ENCODE data around the gene HS6ST2. TPM values are rescaled to one million over a fixed set of nuclear protein-coding genes. Genes with fewer than 3 reads are reported as not detected.
A peak's percentile ranks its signal among the peaks of the same experiment; 100 is the strongest.

HS6ST2 gene
- total RNA-seq, 2 experiments from 2014 or later: not detected

DNA sequence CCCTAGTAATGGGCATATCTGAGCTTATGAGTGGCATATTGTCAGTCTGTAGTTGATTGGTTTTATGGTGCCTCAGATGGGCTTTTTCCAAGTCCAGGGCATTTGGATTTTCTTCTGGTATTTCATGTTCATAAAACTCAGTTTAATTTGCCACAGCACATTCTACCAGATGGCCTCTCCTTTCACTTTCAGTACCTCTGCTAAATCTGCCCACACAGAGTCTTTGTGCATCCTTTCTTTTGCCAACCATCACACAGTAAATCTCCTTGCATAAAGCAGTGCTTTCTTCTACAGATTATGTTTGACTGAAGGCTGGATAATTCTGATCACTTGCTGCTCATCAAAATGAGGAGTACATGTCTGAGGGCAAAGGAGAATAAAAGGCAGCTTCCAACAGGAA lies 98.2 kb downstream of the HS6ST2 start:
- ATAC-seq: no peak
- Mint-ChIP-seq H3K36me3 (ENCODE audit: low read depth) (peaks cover 14% of the 10 kb centered on the region), H3K27ac (no peak overlapping the region), H3K4me1 (ENCODE audit: low read depth) (peaks cover 33% of the 10 kb centered on the region), H3K27me3 (ENCODE audit: low read depth) (peaks cover 5% of the 10 kb centered on the region), H3K9me3 (ENCODE audit: insufficient read depth) (peaks cover 6% of the 10 kb centered on the region), H3K4me3 (no peak overlapping the region)
- DNase-seq: no peak
- ChIA-PET POLR2A (no interaction called here), CTCF (no interaction called here)

DNA sequence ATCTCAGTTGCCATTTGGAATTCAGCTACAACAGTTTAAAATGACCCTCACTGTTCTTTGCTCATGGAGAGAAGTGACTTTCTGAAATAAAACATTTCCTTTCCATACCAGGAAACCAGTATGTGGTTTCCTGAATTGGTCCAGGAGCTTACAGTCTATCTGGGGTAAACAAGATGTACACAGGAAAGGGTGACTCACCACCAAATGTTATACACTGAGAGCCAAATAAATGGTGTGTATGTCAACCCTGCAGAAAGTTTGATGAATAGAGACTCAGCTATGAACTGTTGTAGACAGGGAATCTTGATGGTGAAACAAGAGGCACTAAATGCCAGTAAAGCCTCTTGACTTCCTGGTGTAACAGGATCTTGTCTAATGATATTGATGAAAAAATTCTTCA lies 100.4 kb downstream of the HS6ST2 start:
- Mint-ChIP-seq H3K27me3 (ENCODE audit: low read depth) (no peaks in the 10 kb centered on the region), H3K27ac (peak overlapping the region; percentile 22), H3K9me3 (ENCODE audit: insufficient read depth) (peaks cover 6% of the 10 kb centered on the region), H3K4me3 (no peak overlapping the region), H3K36me3 (ENCODE audit: low read depth) (peaks cover 14% of the 10 kb centered on the region), H3K4me1 (ENCODE audit: low read depth) (peaks cover 33% of the 10 kb centered on the region)
- POLR2A ChIA-PET: no interaction called here
- DNase-seq (no peak), ATAC-seq (peak; percentile 67)
- CTCF ChIA-PET: no interaction called here

DNA sequence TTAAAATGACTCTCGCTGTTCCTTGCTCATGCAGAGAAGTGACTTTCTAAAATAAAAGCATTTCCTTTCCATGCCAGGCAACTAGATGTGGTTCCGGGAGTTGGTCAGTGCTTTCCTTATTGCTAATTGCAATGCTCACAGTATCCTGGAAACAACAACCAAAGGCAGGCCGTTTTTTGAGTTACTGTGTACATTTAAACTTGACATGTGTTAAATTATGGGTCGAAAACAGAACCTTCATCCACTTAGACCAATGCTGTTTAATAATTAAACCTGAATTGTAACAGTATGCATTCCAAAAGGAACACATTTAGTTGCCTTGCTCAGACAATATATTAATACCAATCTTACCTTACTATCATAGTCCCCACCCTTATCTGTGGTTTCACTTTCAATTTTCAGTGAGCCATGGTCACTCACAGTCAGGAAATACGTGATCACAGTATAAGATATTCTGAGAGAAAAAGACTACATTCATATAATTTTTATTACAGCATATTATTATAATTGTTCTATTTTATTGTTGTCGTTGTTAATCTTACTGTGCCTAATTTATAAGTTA lies 102.6 kb downstream of the HS6ST2 start:
- ATAC-seq: no peak
- ChIA-PET CTCF (no interaction called here), POLR2A (no interaction called here)
- DNase-seq: no peak
- Mint-ChIP-seq H3K9me3 (ENCODE audit: insufficient read depth) (peaks cover 6% of the 10 kb centered on the region), H3K36me3 (ENCODE audit: low read depth) (peaks cover 14% of the 10 kb centered on the region), H3K4me1 (ENCODE audit: low read depth) (peaks cover 33% of the 10 kb centered on the region), H3K27ac (no peak overlapping the region), H3K27me3 (ENCODE audit: low read depth) (peaks cover 7% of the 10 kb centered on the region), H3K4me3 (no peak overlapping the region)

DNA sequence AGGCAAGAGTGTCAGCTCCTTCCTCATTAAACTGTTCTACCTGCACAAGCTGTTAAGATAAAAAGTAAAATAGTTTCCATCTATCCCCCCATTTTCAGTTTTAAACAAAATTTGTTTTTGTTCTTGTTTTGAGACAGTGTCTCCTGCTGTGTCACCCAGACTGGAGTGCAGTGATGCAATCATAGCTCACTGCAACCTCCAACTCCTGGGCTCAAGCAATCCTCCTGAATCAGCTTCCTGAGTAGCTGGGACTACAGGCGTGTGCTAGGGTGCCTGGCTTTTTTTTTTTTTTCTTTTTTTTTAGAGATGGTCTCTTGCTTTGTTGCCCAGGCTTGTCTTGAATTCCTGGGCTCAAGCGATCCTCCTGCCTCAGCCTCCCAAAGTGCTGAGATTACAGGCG lies 105.4 kb downstream of the HS6ST2 start:
- no peak overlapping the region for H3K4me3 Mint-ChIP-seq
- ATAC-seq (no peak), DNase-seq (no peak)
- ChIA-PET POLR2A (no interaction called here), CTCF (no interaction called here)
- no peak overlapping the region for H3K27ac Mint-ChIP-seq
- peaks cover 13% of the 10 kb centered on the region for H3K4me1 Mint-ChIP-seq (ENCODE audit: low read depth)
- H3K36me3 Mint-ChIP-seq (ENCODE audit: low read depth): peaks cover 6% of the 10 kb centered on the region
- peaks cover 18% of the 10 kb centered on the region for H3K27me3 Mint-ChIP-seq (ENCODE audit: low read depth)
- no peaks in the 10 kb centered on the region for H3K9me3 Mint-ChIP-seq (ENCODE audit: insufficient read depth)

DNA sequence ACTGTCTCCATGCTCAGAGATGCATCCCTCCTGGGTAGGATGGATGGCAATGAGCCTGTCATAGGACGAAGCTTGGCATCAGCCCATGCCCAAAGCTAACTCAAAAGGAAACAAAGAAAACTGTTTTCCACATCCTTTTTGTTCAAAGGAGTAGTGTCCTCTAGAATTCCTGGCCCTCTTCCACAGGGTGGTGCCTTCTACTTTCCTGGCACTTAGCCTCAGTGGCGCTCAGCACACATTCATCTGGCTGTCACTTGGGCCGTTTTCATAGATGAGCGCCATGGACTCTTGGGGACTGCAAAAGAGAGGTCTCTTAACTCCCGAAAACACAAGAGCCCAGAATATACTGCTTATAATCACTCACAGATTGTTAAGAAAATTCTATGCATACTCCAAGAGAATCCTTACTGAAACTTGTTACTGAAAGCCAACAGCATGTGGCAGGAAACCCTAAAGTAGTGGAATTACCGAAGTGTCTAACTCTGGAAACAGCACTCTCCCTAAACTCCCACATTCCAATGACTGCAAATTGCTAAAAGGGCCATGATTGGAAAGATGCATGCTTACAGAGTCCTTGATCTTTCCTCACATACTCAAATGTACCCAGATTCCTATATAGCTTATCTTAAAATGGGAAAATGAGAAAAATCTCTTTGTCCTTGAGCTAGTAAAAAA lies 110.0 kb downstream of the HS6ST2 start:
- DNase-seq: no peak
- Mint-ChIP-seq H3K27ac (no peak overlapping the region), H3K4me1 (ENCODE audit: low read depth) (no peaks in the 10 kb centered on the region), H3K9me3 (ENCODE audit: insufficient read depth) (no peaks in the 10 kb centered on the region), H3K4me3 (no peak overlapping the region), H3K36me3 (ENCODE audit: low read depth) (no peaks in the 10 kb centered on the region), H3K27me3 (ENCODE audit: low read depth) (peaks cover 18% of the 10 kb centered on the region)
- ChIA-PET POLR2A (no interaction called here), CTCF (no interaction called here)
- no peak for ATAC-seq

DNA sequence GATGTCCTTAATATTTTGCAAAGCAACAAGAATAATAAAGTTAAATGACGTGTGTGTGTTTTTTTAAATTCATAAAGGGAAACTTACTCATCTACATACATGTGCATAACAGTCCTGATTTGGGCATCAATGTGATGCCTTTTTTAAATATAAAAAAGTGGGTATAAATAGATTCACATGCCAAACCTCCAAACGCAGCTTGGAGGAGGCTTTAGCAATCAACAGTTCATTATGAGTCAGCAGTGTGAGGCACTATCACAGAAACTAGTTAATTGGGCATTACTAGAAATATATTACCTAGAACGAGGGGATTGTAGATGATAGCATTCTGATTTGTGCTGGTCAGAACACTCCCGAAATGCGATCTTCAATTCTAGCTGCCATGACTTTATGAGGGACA lies 115.1 kb downstream of the HS6ST2 start:
- Mint-ChIP-seq H3K4me1 (ENCODE audit: low read depth) (no peaks in the 10 kb centered on the region), H3K27me3 (ENCODE audit: low read depth) (peaks cover 2% of the 10 kb centered on the region), H3K27ac (no peak overlapping the region), H3K4me3 (no peak overlapping the region), H3K36me3 (ENCODE audit: low read depth) (no peaks in the 10 kb centered on the region), H3K9me3 (ENCODE audit: insufficient read depth) (no peaks in the 10 kb centered on the region)
- ATAC-seq (no peak), DNase-seq (no peak)
- POLR2A ChIA-PET: no interaction called here
- CTCF ChIA-PET: no interaction called here

DNA sequence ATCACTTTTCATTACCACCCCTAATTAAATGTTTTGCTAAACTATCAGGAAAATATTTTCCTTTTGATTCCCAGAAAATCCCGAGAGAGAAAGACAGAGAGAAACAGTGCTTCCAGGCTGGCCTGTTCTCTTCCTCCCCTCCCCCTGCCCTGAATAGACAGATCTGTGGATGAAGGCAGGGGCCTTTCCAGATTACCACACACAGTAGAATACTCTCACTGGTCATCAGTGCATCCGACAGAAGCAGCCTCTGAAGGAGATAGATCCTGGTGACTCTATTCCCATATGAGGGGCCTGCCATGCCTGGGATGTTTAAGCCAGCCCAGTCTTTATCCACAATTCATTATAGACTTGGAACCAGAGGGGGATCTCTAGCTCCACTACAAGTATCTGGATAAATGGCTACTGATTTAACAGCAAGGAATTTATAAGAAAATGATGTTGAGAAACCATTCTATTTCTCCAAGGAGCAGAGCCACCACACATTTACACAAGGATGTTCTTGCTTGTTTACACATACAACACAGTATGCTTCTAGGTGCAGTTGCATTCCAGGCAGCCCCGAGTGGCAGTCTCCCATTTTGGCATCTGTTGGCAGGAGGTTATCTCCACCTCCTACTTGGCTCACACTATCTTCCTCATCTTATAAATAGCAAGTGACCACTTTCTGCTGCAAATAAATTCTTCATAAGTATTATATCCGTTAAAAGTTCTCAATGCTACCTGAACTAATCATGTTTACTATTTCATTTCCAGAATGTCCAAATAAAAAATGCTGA lies 115.8 kb downstream of the HS6ST2 start:
- Mint-ChIP-seq H3K36me3 (ENCODE audit: low read depth) (no peaks in the 10 kb centered on the region), H3K4me3 (no peak overlapping the region), H3K4me1 (ENCODE audit: low read depth) (no peaks in the 10 kb centered on the region), H3K9me3 (ENCODE audit: insufficient read depth) (no peaks in the 10 kb centered on the region), H3K27ac (no peak overlapping the region), H3K27me3 (ENCODE audit: low read depth) (peaks cover 4% of the 10 kb centered on the region)
- POLR2A ChIA-PET: no interaction called here
- ATAC-seq: no peak
- CTCF ChIA-PET: no interaction called here
- DNase-seq: no peak

DNA sequence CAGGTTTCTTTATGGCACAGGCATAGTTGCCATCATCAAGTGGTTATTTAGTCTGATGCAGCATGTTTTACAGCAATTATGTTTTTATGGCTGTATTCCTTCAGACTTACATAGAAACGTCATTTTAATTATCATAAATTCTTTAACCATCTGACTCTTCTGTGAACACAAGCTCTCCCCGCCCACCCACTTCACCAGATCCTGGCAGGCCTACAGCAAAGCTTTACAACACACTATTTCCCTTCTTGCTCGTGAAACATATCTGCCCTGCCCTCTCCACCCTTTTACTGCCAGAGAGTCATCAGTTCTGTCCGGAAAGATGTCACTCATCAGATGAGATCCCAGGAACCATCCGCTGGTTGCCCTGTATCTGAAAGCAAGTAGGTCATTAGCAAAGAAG lies 120.5 kb downstream of the HS6ST2 start:
- H3K4me3 Mint-ChIP-seq: no peak overlapping the region
- H3K27ac Mint-ChIP-seq: no peak overlapping the region
- H3K27me3 Mint-ChIP-seq (ENCODE audit: low read depth): peaks cover 8% of the 10 kb centered on the region
- no peaks in the 10 kb centered on the region for H3K4me1 Mint-ChIP-seq (ENCODE audit: low read depth)
- no peak for DNase-seq
- no peak for ATAC-seq
- CTCF ChIA-PET: no interaction called here
- no peaks in the 10 kb centered on the region for H3K9me3 Mint-ChIP-seq (ENCODE audit: insufficient read depth)
- no peaks in the 10 kb centered on the region for H3K36me3 Mint-ChIP-seq (ENCODE audit: low read depth)
- POLR2A ChIA-PET: no interaction called here

DNA sequence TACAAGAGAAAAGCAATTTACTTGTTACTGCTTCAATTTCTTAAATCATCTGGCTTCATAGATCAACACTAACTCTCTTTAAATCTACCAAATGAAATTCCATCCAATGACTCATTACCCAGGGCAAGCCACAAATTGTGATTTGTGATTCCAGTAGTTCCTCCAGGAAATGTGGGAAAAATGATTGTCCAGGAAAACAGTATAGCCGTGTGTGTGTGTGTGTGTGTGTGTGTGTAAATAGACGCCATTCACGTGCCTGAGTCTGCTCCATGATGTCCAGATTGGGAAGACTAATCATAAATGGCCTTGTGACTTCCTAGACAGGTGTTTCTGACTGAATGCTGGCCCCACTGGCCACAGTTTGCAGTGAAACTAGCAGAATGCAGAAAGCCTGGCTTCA lies 121.3 kb downstream of the HS6ST2 start:
- Mint-ChIP-seq H3K27me3 (ENCODE audit: low read depth) (peaks cover 8% of the 10 kb centered on the region), H3K36me3 (ENCODE audit: low read depth) (no peaks in the 10 kb centered on the region), H3K27ac (no peak overlapping the region), H3K4me1 (ENCODE audit: low read depth) (no peaks in the 10 kb centered on the region), H3K9me3 (ENCODE audit: insufficient read depth) (no peaks in the 10 kb centered on the region), H3K4me3 (no peak overlapping the region)
- ChIA-PET CTCF (no interaction called here), POLR2A (no interaction called here)
- DNase-seq (no peak), ATAC-seq (no peak)

DNA sequence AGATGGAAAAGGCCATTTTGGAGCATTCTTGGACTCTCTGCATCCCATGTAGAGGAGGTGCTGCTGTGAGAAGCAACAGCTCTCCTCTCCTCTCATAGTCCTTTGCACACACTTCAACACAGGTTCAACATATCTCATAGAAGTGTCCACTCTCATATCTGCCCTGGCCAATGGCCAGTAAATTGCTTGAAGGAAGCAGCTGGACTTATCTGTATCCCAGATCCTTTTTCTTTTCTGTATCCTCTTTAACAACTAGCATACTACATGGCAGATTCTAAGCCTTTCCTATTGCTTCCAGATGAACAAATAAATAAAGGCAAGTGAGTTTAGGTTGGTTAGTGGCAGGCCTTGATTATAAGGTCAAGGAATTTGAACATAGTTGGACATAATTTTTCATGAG lies 122.0 kb downstream of the HS6ST2 start:
- Mint-ChIP-seq H3K4me3 (no peak overlapping the region), H3K4me1 (ENCODE audit: low read depth) (no peaks in the 10 kb centered on the region)
- no peak for ATAC-seq

DNA sequence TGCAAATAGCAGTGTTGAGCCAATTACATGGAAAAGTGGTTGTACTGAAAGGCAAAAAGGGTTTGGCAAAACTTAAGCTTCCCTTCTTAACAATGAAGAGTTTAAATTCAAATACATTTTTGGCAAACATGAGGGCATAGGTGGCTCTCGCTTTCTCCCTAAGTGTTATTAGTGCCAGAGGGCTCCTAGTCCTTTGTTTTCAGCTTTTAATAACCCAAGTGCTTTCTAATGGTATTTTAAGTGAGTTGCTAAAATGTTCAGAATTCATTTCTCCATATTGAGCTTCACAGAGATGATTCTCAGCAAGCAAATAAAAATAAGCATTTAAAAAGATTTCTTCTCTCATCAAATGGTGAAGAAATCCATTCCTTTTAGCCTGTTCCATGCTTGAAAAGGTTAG lies 123.7 kb downstream of the HS6ST2 start:
- Mint-ChIP-seq H3K4me3 (no peak overlapping the region), H3K4me1 (ENCODE audit: low read depth) (no peaks in the 10 kb centered on the region), H3K27me3 (ENCODE audit: low read depth) (peaks cover 7% of the 10 kb centered on the region), H3K36me3 (ENCODE audit: low read depth) (no peaks in the 10 kb centered on the region), H3K27ac (no peak overlapping the region), H3K9me3 (ENCODE audit: insufficient read depth) (no peaks in the 10 kb centered on the region)
- DNase-seq: no peak
- no peak for ATAC-seq
- POLR2A ChIA-PET: no interaction called here
- CTCF ChIA-PET: no interaction called here

More for the DNA sequence above, 122.0 kb downstream of the HS6ST2 start:
- no peak for DNase-seq
- no peaks in the 10 kb centered on the region for H3K36me3 Mint-ChIP-seq (ENCODE audit: low read depth)
- peaks cover 8% of the 10 kb centered on the region for H3K27me3 Mint-ChIP-seq (ENCODE audit: low read depth)
- no peak overlapping the region for H3K27ac Mint-ChIP-seq
- ChIA-PET CTCF (no interaction called here), POLR2A (no interaction called here)
- no peaks in the 10 kb centered on the region for H3K9me3 Mint-ChIP-seq (ENCODE audit: insufficient read depth)

DNA sequence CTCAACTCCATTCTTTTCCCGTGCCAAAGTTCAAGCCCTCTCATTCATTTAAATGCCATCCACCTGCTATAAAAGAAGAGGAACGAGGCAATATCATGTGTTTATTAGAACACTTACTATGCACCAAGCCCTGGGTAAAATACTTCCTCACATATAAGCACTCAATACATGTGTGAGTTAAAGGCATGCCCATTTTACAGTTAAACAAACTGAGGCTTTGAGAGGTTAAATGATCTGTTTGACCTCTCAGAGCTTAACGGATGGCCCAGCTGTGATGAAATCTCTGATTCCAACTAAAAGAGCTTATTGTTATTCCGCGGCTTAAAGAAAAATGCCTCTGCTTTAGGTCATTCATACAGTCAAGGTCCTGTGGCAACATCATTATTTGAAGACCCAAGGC lies 124.3 kb downstream of the HS6ST2 start:
- ATAC-seq (no peak), DNase-seq (no peak)
- POLR2A ChIA-PET: interaction anchor here (0.6 kb wide), 1 partner anchor 130 kb away, joined by 4 read pairs; no protein-coding TSS in a partner anchor
- H3K4me1 Mint-ChIP-seq (ENCODE audit: low read depth): no peaks in the 10 kb centered on the region
- no peaks in the 10 kb centered on the region for H3K9me3 Mint-ChIP-seq (ENCODE audit: insufficient read depth)
- H3K27ac Mint-ChIP-seq: no peak overlapping the region
- no peaks in the 10 kb centered on the region for H3K36me3 Mint-ChIP-seq (ENCODE audit: low read depth)
- no peak overlapping the region for H3K4me3 Mint-ChIP-seq
- peaks cover 7% of the 10 kb centered on the region for H3K27me3 Mint-ChIP-seq (ENCODE audit: low read depth)
- CTCF ChIA-PET: no interaction called here

All from activated CD8-positive, alpha-beta T cell treated with anti-CD3 and anti-CD28 coated beads, Interleukin-2, amount 10 ng/mL, durations not matched to agents 7 days and 5 days (primary cell).